ENCODE measurements around the gene KRTAP1-3.
"Not testable (repeated sequence)": the region's sequence is repeated elsewhere in the genome, so short reads cannot be mapped to it uniquely, and the experiment has no call there.

The KRTAP1-3 gene, protein sequence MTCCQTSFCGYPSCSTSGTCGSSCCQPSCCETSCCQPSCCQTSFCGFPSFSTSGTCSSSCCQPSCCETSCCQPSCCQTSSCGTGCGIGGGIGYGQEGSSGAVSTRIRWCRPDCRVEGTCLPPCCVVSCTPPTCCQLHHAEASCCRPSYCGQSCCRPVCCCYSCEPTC

DNA sequence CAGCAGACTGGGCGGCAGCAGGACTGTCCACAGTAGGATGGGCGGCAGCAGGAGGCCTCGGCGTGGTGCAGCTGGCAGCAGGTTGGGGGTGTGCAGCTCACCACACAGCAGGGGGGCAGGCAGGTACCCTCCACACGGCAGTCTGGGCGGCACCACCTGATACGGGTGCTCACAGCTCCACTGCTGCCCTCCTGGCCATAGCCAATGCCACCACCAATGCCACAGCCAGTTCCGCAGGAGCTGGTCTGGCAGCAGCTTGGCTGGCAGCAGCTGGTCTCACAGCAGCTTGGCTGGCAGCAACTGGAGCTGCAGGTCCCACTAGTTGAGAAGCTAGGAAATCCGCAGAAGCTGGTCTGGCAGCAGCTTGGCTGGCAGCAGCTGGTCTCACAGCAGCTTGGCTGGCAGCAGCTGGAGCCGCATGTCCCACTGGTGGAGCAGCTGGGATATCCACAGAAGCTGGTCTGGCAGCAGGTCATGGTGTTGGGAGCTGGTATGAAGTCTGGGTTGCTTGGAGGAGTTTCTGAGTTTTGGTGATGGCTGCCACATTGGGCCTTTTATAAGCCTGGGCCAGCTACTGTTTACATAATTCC, at the start of gene KRTAP1-3:
Gene KRTAP1-3, minus strand, starts transcription at position 529 of the 590 bp plus-strand sequence. Its CDS starts 53 bp downstream, at position 476.
- DNase-seq (ENCODE audit: low read depth), result not testable (repeated sequence)

DNA sequence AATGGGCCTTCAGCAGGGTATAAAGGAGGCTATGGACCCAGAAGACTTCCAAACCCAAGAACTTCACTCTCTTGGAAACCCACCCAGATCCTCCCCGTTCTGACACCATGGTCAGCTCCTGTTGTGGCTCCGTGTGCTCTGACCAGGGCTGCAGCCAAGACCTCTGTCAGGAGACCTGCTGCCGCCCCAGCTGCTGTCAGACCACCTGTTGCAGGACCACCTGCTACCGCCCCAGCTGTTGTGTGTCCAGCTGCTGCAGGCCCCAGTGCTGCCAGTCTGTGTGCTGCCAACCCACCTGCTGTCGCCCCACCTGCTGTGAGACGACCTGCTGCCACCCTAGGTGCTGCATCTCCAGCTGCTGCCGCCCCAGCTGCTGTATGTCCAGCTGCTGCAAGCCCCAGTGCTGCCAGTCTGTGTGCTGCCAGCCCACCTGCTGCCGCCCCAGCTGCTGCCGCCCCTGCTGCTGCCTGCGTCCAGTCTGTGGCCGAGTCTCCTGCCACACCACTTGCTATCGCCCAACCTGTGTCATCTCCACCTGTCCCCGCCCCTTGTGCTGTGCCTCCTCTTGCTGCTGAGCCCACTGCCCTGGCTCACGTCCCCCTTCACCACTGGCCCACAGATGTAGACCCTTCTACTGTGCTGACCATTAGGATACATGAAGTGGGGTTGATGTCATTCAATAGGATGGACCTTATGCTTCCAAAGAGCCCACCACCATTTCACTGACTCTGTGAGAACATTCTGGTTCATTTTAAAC, 49.6 kb upstream of the KRTAP1-3 start, which contains the start of gene KRTAP4-7:
Gene KRTAP4-7, plus strand, starts transcription at position 51 of the 757 bp plus-strand sequence. Its CDS starts 57 bp downstream, at position 108.
- not testable (repeated sequence) for DNase-seq (ENCODE audit: low read depth)

DNA sequence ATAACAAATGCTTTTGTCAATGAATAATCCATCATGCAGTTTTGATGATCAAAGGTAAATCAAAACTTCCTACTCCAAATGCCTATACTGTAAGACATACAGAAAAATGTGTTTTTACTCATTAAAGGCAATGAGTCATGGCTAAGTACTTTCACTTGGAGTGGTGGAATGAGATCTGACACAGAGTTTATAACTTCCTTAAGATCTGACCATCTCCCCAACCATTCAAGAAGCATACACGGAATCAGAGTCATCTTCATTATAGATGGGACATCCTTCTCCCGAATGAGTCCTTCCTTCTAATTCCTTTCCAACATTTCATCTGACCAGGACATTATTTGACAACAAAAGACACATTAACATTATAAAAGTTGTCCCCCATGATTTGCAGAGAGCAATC, 48.8 kb upstream of the KRTAP1-3 start:
- not testable (repeated sequence) for DNase-seq (ENCODE audit: low read depth)

DNA sequence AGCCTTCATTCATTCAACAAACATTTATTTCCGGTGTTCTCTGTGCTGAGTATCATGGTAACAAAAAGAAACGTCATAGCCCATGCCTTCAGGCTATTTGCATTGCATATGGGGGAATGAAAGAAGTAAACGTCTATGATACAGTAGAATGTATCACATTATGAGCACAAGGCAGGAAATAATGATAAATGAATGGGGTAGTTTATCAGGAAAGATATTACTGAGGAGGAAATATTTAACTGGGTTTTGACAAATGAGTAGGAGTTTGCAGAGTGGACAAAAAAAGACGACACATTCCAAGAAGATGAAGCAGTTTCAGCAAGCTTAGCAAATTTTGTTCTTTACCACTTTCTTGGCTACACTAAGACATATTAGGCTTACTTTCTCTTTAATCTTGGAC, 48.0 kb upstream of the KRTAP1-3 start:
- DNase-seq (ENCODE audit: low read depth), result no peak

DNA sequence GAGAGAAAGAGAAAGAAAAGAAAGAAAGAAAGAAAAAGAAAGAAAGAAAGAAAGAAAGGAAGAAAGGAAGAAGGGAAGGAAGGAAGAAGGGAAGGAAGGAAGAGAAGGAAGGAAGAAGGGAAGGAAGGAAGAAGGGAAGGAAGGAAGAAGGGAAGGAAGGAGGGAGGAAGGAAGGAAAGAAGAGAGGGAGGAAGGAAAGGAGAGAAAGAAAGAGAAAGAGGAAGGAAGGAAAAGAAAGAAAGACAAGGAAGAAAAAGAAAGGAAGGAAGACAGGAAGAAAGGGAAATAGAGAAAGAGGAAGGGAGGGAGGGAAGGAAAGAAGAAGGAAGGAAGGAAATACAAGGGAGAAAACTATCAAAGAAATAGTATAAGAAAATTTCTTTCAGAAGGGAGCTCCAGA, 42.1 kb upstream of the KRTAP1-3 start:
- no peak for DNase-seq (ENCODE audit: low read depth)

DNA sequence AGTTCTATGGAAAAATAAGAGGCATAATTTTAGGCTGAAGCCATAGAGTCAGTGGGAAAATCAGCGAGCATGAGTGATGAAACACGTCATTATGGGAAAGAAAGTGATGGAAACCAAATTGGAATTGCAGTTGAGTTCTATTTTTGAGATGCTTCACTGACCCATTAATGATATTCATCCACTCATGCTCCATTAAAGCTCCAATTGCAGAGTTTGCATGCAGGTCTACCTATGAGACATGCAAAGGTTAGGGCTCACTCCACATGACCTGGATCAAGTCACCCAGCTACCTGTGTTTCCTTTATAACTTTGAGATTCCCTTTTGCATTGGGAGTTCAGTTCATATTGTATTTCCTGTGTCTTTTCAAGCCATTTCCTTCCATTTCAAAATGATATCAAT, 39.0 kb upstream of the KRTAP1-3 start:
- DNase-seq (ENCODE audit: low read depth), result no peak

DNA sequence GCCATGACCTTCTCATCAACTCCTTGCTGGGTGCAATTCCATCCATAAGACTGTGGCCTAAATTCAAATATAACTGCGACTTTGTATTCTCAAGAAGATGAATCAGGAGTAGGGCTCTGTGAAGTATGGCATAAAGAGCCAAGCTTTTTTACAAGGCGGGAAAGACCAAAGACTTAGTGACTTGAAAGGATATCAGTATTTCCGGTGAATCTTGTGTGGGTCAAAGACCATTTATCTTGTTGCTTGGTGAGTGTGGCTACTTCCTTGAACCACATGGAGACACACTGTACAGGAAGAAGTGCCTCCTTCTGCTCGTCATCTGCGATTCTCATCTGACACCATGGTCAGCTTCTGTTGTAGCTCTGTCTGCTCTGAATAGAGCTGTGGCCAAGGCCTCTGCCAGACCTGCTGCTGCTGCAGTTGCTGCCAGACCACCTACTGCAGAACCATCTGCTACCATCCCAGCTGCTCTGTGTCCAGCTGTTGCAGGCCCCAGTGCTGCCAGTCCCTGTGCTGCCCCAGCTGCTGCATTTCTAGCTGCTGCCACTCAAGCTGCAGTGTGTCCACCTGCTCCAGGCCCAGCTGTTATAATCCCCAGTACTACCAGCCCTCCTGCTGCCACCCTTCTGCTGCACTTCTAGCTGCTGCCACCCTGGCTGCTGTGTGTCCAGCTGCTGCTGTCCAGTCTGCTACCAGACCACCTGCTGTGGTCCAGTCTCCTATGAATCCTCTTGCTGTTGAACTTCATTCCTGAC, 37.1 kb upstream of the KRTAP1-3 start:
- DNase-seq (ENCODE audit: low read depth), result no peak

DNA sequence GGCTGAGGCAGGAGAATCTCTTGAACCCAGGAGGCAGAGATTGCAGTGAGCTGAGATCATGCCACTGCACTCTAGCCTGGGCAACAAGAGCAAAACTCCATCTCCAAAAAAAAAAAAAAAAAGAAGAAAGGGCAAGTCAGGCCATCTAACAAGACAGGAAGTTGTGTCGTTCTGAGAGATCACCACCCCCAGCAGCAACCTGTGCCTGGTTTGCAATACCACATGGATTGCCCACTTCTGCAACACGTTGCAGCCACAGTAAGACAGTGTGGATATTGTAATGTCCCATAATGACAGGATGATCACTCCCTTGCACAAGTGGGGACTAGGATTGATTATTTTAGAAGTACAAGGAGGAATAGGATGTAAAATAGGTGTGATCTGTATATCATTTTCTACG, 34.4 kb upstream of the KRTAP1-3 start:
- DNase-seq (ENCODE audit: low read depth), result no peak

DNA sequence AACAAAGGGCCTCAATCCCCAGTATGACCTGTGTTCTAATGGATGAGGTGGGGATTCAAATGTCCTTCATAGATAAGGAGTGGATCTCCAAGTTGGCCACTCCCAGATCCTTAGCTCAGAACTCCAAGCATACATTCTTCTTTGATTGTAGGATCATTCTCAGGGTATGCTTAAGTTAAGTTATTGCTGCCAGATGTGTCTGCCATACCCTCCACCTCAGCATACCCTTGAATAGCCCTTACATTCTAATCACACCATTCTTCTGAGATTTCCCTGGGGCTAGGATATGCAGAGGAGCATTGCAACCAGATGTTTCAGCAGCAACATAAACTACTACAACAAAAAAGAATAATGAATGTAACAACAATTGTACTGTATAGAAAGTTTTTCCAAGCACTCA, 32.6 kb upstream of the KRTAP1-3 start:
- DNase-seq (ENCODE audit: low read depth), result no peak

DNA sequence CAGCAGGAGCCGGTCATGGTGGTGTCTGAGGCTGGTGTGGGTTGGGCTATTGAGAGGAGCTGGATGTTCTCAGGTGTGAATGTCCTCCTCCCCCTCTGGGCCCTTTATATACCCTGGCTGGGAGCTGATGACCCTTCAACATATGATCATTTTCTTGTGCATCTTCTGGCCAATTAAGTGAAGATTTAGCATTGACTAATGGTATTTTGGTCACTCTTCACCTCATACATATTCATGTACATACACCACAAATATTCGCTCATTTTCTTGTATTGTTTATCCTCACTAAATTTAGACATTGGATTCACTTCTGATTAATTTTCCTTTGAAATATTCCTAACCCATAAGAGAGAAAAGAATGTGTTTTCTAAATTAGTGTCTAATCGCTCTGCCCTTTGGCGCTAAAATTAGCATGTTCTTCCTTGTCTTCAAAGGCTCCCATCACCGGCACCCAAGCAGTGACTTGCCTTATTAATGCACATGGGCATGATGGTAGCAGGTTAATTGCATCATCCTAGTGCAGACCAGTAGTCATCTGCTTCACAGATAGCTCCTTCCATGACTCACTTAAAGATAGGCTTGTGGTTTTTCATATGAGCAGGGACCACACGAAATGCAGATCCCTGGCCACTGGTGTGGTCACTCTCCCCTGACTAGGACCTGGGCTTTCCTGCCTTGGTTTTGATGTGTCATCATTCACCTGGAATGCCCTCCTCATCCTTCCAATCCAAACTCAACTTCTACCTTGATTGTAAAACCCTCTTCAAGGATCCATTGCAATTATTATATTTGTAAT, 31.4 kb upstream of the KRTAP1-3 start, which contains the start of gene KRTAP2-4:
Gene KRTAP2-4, minus strand, starts transcription at position 51 of the 796 bp plus-strand sequence. Its CDS starts 34 bp downstream, at position 17.
- no peak for DNase-seq (ENCODE audit: low read depth)

DNA sequence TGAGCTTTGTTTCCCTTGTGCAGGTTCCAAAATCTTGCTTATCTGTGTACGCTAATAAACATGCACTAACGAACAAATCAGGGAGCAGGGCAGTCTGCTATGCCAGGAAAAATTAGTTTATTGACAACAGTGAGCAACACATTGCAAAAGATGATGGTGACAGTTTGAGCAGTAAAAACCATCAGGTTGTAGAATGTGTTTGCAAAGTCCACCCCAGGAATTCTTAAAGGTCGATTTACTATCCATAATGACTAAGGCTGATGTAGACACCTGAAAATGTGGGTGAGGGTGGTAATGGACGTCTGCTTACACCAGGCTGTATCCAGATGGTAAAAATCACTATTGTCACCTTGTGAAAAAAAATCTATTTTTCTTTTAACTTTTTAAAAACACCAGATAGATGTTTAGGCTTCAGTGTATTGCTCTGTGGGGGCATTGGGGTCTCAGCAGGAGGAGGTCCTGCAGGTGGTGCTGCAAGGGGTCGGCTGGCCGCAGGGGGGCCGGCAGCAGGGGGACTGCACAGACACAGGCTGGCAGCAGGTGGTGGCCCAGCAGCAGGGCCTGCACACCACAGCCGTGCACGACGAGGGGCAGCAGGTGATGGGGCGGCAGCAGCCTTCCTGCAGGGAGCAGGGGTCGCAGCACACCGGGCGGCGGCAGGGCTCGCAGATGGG, 30.5 kb upstream of the KRTAP1-3 start:
- DNase-seq (ENCODE audit: low read depth), result not testable (repeated sequence)

DNA sequence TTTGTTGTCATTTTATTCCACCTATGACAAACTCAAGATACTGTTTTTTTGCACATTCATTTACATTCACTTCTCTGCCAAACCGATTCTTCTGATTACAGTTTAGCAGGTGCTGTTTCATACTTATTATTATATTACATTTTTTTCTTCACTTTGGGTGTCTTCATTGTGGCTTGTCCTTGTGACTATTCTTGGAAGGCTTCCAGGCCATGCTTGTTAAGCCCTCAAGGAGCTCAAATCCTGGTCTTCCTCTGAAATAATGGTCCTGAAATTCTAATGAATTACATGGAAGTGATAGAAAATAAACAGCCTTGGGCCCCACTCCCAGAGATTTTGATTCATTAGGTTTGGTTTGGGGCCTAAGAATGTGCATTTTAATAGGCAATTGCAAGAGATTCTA, 29.6 kb upstream of the KRTAP1-3 start:
- DNase-seq (ENCODE audit: low read depth), result no peak

DNA sequence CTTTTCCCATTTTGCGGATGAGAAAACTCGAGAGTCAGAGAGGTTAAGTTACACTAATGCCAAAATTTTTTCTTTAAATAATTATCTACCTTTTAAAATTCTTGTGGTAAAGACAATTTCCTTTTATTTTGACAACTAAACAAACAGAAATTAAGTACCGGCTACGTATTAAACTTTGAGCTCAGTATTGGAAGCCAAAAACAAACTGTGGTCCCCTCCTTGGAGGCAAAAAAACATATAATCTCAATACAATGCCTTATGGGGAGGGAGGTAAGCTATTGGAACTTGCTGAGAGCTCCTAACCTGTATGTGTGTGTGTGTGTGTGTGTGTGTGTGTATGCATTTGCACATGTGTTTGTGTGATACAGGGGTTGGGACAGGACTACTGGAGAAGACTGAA, 28.8 kb upstream of the KRTAP1-3 start:
- no peak for DNase-seq (ENCODE audit: low read depth)

DNA sequence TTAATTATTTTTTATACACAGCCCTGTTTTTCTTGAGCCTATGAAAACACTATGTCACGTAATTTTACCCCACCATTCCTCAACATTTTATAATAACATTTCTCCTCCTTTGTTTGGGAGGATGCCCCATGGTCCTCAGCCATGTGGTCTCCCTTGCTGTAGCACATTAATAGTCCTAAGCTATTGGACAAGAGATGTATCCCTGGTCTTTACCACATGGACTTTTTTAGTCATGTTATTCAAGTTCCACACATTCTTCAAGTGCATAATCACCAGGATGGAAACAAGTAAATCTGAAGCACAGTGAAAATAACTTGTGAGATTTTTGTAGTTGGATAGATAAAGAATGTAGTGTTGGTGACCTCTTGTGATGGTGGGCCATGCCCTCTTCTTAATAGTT, 27.3 kb upstream of the KRTAP1-3 start:
- no peak for DNase-seq (ENCODE audit: low read depth)

DNA sequence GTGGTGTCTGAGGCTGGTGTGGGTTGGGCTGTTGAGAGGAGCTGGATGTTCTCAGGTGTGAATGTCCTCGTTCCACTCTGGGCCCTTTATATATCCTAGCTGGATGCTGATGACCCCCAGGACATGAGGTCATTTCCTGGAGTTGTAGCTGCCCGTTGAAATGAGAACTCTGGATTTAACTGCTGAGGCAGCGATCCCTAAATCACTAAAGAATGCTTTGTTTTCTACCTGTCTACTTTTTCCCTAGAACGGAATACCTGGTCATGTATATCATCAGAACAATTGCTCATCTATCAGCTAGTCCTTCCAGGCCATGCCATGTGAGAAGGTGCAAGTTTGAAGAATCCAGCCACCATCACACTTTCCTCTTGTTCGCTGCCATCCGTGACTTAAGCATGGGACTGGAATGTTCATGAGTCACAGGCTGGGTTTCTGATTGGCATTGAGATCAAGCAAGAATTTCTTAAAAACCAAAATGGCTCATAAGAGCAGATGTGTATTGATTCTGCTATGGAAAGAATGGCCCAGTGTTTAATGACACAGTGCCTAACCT, 25.5 kb upstream of the KRTAP1-3 start, which contains the start of gene KRTAP2-3:
Gene KRTAP2-3, minus strand, starts transcription at position 63 of the 553 bp plus-strand sequence. CDS start 64 bp downstream, outside the sequence.
- no peak for DNase-seq (ENCODE audit: low read depth)

DNA sequence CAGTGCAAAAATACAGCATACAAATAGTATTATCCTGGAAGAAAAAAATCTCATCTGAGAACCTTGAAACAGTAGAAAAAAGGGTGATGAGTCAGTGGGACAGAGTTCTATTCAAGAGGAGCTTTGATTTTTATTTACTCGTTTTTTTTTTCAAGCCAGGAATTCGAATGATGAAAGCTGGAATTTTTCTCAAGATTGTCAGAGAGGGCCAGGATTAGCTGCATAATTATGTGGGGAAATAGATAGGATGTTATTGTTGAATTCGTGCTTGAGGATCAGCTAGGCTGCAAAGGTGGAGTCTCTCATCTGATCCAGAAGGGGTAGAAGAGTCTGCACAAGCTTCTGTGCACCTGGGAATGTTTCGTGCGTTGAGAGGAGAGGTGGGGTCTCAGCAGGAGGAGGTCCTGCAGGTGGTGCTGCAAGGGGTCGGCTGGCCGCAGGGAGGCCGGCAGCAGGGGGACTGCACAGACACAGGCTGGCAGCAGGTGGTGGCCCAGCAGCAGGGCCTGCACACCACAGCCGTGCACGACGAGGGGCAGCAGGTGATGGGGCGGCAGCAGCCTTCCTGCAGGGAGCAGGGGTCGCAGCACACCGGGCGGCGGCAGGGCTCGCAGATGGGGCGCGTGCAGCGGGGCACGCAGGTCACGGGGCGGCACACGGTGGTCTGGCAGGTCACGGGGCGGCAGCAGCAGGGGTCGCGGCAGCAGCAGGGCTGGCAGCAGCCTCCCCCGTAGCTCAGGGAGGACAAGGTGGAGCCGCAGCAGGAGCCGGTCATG, 24.8 kb upstream of the KRTAP1-3 start:
- not testable (repeated sequence) for DNase-seq (ENCODE audit: low read depth)

DNA sequence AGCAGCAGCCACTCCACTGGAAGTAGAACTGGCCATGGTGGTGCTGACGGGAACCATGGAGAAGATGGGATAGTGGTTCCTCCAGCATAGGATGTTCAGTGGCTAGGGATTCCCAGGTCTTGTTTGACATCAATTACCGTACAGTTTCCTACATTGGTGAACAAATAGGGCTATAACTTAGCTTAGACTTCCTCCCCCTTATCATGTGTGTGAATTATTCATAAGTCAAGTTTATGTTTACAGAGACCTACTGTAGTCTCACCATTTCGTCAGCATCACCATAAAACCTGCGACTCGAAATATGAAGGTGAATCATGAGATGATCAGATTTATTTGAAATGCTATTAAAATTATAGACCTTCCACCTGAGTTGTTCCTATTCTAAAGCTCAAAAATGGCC, 24.1 kb upstream of the KRTAP1-3 start:
- DNase-seq (ENCODE audit: low read depth), result no peak

DNA sequence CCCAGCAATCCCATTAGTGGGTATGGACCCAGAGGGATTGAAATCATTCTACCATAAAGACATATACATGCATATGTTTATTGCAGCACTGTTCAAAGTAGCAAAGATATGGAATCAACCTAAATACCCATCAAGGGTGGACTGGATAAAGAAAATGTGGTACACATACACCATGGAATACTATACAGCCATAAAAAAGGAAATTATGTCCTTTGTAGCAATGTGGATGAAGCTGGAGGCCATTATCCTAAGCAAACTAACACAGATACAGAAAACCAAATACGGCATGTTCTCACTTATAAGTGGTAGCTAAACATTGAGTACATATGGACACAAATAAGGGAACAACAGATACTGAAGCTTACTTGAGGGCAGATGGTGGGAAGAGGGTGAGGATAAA, 22.9 kb upstream of the KRTAP1-3 start:
- DNase-seq (ENCODE audit: low read depth), result no peak

DNA sequence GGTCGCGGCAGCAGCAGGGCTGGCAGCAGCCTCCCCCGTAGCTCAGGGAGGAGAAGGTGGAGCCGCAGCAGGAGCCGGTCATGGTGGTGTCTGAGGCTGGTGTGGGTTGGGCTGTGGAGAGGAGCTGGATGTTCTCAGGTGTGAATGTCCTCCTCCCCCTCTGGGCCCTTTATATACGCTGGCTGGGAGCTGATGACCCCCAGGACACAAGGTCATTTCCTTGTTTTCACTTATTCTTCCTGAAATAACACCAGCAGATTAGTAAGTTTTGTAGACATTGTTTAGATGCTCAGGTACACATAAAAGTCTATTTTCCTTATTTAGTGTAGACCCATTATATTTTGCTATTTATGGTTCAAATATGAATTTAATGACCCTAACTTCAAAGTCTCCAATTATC, 20.5 kb upstream of the KRTAP1-3 start, which contains the start of gene KRTAP2-2:
Gene KRTAP2-2, minus strand, starts transcription at position 101 of the 400 bp plus-strand sequence. Its CDS starts 19 bp downstream, at position 82.
- DNase-seq (ENCODE audit: low read depth), result not testable (repeated sequence)
